Vagina (tissue), 2 donors: ENCODE data around the gene CEACAM6. TPM values are rescaled to one million over a fixed set of nuclear protein-coding genes. Genes with fewer than 3 reads are reported as not detected.
"Not testable (repeated sequence)": the region's sequence is repeated elsewhere in the genome, so short reads cannot be mapped to it uniquely, and the experiment has no call there.

Experiments
- DNase-seq, 2 donors: peaks; one replicate each; pipeline ENCODE4 v3.0.0-alpha.2; 2017; ENCODE audit errors: extremely low spot score in 2 of 2
- H3K27ac ChIP-seq: fragments of 200-600 bp; sonication (generic); one replicate; pipeline ENCODE4 v1.5.1; 2019
- H3K27me3 ChIP-seq: fragments of 200-600 bp; sonication (generic); one replicate; pipeline ENCODE4 v1.5.1; 2019
- H3K36me3 ChIP-seq, 2 donors: fragments of 200-600 bp; sonication (generic); one replicate each; pipeline ENCODE4 v1.5.1; 2017 to 2019
- H3K4me1 ChIP-seq: fragments of 200-600 bp; sonication (generic); one replicate; pipeline ENCODE4 v1.5.1; 2019
- H3K4me3 ChIP-seq, 2 donors: fragments of 200-600 bp; sonication (generic); 1 replicate in 1 of 2; 2 replicates in 1 of 2; pipeline ENCODE4 v1.5.1; 2016 to 2019
- H3K9me3 ChIP-seq: fragments of 200-600 bp; sonication (generic); one replicate; pipeline ENCODE4 v1.5.1; 2019
- POLR2A ChIP-seq, 2 donors: fragments of 450-650 bp; IDR thresholded peaks; one replicate each; pipeline ENCODE4 v1.6.1; 2017; ENCODE audit warnings: antibody characterized with exemption in 2 of 2, mild to moderate bottlenecking in 2 of 2, moderate library complexity in 2 of 2
- POLR2AphosphoS5 ChIP-seq, 2 donors: sonication (generic); formaldehyde crosslinking; IDR thresholded peaks; one replicate each; pipeline ENCODE4 v1.9.0; 2017; ENCODE audit warnings: antibody characterized with exemption in 2 of 2, mild to moderate bottlenecking in 2 of 2, low read depth in 1 of 2; ENCODE audit not compliant: insufficient read depth in 1 of 2
- intact Hi-C: fragments of 100-400 bp; cut with DNase I; formaldehyde crosslinking; loops from one replicate; pipeline ENCODE4 v1.15.1; 2023
- total RNA-seq: library from RNA; depleted of rRNA; stranded (reverse); fragments of >200 nt; gene quantifications from one replicate; pipeline ENCODE4 v1.2.3, GENCODE V29; 2016
- TF ChIP-seq, protein P1 (sequence below), 3 experiments: fragments of 450-650 bp in 2 of 3; fragments of 200-600 bp in 1 of 3; sonication (generic) in 1 of 3; IDR thresholded peaks; one replicate each; pipeline ENCODE4 v1.5.1; 2017 to 2019; ENCODE audit warnings: antibody characterized with exemption in 3 of 3, mild to moderate bottlenecking in 2 of 3, moderate library complexity in 2 of 3

The CEACAM6 gene
- total RNA-seq, 1 donor from 2014 or later: 6.9 TPM

DNA sequence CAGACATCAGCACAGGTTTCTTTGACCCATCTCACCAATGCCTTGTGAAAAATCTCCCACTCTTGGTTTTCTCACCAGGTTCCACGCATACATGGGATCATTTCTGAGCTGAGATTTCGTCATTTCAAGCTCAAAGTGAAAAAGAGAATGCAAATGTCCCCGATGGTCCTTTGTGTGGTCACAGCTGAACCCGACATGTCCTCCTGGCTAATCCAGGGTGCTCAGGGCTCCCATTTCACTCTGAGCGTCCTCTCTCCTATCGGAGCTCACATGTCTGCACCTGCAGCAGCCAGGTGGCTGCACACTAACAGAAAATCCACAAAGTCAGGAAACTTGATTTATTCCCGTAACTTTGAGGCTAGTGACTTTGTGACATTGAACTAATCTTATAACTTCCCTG lies 31.7 kb downstream of the CEACAM6 start:
- H3K4me1 ChIP-seq: no peaks in the 10 kb centered on the region
- intact Hi-C loops: no loop called here
- H3K27me3 ChIP-seq: no peaks in the 10 kb centered on the region
- H3K9me3 ChIP-seq: no peaks in the 10 kb centered on the region
- no peak for DNase-seq
- H3K4me3 ChIP-seq: no peak overlapping the region
- H3K27ac ChIP-seq: no peak overlapping the region
- no peaks in the 10 kb centered on the region for H3K36me3 ChIP-seq
- TF ChIP-seq, protein P1, sequence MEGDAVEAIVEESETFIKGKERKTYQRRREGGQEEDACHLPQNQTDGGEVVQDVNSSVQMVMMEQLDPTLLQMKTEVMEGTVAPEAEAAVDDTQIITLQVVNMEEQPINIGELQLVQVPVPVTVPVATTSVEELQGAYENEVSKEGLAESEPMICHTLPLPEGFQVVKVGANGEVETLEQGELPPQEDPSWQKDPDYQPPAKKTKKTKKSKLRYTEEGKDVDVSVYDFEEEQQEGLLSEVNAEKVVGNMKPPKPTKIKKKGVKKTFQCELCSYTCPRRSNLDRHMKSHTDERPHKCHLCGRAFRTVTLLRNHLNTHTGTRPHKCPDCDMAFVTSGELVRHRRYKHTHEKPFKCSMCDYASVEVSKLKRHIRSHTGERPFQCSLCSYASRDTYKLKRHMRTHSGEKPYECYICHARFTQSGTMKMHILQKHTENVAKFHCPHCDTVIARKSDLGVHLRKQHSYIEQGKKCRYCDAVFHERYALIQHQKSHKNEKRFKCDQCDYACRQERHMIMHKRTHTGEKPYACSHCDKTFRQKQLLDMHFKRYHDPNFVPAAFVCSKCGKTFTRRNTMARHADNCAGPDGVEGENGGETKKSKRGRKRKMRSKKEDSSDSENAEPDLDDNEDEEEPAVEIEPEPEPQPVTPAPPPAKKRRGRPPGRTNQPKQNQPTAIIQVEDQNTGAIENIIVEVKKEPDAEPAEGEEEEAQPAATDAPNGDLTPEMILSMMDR (IDR thresholded peaks at IDR 0.05): no peak
- no peak for TF ChIP-seq POLR2A (IDR thresholded peaks at IDR 0.05)
- no peak for TF ChIP-seq POLR2AphosphoS5 (IDR thresholded peaks at IDR 0.05; ENCODE audit: insufficient read depth in 1 of 2, low read depth in 1 of 2)

DNA sequence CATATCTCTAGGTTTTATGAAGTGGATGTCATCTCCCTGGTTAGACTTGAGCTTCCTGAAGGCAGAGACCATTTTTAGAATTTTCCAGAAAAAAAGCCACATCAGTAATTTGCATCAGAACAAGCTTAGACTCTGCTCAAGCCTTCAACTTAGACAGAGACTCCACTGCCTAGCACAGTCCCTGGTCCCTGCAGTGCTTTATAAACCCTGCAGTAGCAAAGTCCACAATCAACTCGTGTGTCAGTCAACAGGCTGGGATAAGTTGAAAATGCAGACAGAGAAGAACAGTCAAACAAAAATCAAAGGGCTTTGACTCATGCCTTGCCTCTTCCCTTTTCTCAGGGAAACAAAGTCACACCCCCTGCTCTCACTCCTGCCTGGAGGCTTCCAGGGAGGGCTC lies 33.2 kb downstream of the CEACAM6 start:
- H3K27ac ChIP-seq, intact Hi-C loops, H3K9me3 ChIP-seq, DNase-seq, H3K4me1 ChIP-seq, H3K36me3 ChIP-seq, H3K4me3 ChIP-seq, H3K27me3 ChIP-seq: not testable (repeated sequence)

DNA sequence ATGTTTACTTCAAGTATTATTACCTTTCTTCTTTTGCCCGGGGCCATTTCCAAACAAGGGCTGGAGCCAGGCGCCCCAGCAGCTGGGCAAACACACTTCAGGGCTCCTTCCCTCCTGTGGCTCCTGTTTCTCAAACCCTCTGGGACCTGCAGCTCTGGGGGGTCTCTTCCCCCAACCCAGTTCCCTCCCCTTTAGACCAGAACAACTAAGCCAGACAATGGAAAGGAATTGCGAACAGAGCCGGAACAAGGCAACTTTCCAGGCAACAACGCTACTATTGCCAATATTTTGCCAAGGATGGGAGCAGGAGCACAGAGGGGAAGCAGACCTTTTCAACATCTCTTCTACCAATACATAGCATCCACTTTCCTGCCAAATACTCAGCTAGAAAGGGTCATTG lies 33.7 kb downstream of the CEACAM6 start:
- H3K4me1 ChIP-seq, H3K9me3 ChIP-seq, H3K27ac ChIP-seq, DNase-seq, H3K27me3 ChIP-seq, H3K36me3 ChIP-seq, intact Hi-C loops, H3K4me3 ChIP-seq: not testable (repeated sequence)

DNA sequence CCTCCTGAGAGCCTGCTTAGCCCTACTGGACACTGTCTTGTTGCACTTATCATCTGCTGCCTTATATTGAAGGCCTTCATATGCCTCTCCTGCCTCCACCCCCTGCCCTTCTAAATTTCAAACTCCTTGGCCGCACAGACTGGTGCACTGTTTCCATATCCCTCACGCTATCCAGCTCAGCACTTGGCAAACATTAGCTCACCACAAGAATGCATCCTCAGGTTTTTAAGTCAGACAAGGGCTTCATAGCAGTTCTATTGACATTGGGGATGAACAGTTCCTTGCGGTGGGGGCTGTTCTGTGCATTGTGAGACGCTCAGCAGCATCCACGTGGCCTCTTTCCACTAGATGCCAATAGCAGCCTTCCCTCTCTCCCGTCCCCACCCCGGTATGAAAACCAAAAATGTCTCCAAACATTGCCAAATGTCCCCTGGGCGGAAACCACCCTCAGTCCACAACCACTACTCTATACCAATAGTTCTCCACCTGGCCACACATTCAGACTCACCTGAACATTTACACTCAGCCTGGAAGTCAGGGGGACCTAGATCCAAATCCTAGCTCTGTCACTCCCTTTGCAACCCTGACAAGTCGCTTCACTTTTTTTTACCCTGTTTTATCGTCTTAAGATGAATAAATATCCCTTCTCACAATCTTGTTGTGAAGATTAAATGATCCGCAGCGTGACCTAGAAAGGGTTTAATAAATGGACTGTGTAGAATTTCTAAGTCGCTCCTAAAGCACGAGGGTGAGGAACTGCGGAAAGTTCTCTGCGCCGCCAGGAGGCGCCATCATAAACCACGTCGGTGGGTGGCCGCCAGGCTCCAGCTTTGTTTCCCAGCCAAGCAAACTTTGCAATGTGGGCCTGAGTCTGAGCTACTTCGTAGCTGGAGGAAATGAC lies 37.4 kb downstream of the CEACAM6 start:
- Histone ChIP-seq H3K27me3 (no peaks in the 10 kb centered on the region), H3K27ac (no peak overlapping the region), H3K4me3 (no peak overlapping the region), H3K4me1 (no peaks in the 10 kb centered on the region), H3K36me3 (no peaks in the 10 kb centered on the region), H3K9me3 (no peaks in the 10 kb centered on the region)
- intact Hi-C loops: no loop called here
- TF ChIP-seq, protein P1 (IDR thresholded peaks at IDR 0.05): peak in 1 of 3 experiments; percentile 18
- no peak for TF ChIP-seq POLR2A (IDR thresholded peaks at IDR 0.05)
- TF ChIP-seq POLR2AphosphoS5 (IDR thresholded peaks at IDR 0.05; ENCODE audit: insufficient read depth in 1 of 2, low read depth in 1 of 2): no peak
- no peak for DNase-seq

DNA sequence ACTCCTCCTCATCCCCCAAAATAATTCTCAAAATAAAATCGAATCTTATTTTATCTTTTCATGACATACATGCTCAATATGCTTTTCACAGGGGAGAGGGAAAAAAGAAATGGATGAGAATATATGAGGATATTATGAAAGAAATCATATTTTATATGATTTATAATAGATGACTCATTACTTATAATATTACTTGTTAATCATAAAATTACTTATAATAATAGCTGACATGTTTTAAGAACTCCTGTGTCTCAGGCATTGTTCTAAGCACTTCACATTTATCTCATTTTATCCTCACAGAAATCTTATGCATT lies 38.0 kb downstream of the CEACAM6 start:
- no peak for DNase-seq
- no peak overlapping the region for H3K27ac ChIP-seq
- H3K9me3 ChIP-seq: no peaks in the 10 kb centered on the region
- no peaks in the 10 kb centered on the region for H3K4me1 ChIP-seq
- no peak for TF ChIP-seq POLR2A (IDR thresholded peaks at IDR 0.05)
- TF ChIP-seq, protein P1 (IDR thresholded peaks at IDR 0.05): no peak
- no peak for TF ChIP-seq POLR2AphosphoS5 (IDR thresholded peaks at IDR 0.05; ENCODE audit: insufficient read depth in 1 of 2, low read depth in 1 of 2)
- intact Hi-C loops: no loop called here
- no peaks in the 10 kb centered on the region for H3K36me3 ChIP-seq
- no peaks in the 10 kb centered on the region for H3K27me3 ChIP-seq
- no peak overlapping the region for H3K4me3 ChIP-seq

DNA sequence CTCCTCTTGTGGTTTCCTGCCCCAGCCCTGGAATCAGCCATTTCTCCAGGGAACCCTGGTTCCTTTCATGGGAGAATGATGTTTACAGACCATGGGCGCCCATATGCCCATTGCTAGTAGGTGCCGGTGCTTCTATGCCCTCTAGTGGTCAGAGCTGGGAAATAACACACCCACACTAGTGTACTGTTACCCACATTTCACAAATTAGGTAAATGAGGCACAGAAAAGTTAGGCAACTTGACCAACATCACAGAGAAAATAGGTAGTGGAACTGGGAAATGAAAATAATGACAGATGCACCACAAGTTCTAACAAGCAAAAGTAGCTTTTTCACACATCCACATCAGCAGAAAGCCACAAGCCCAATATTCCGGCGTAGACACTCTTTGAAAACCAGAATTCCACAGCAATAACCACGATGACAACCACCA lies 39.7 kb downstream of the CEACAM6 start:
- H3K36me3 ChIP-seq: no peaks in the 10 kb centered on the region
- DNase-seq: no peak
- no peak overlapping the region for H3K4me3 ChIP-seq
- intact Hi-C loops: no loop called here
- no peaks in the 10 kb centered on the region for H3K27me3 ChIP-seq
- no peaks in the 10 kb centered on the region for H3K9me3 ChIP-seq
- H3K4me1 ChIP-seq: no peaks in the 10 kb centered on the region
- no peak overlapping the region for H3K27ac ChIP-seq
- no peak for TF ChIP-seq POLR2AphosphoS5 (IDR thresholded peaks at IDR 0.05; ENCODE audit: insufficient read depth in 1 of 2, low read depth in 1 of 2)
- TF ChIP-seq, protein P1 (IDR thresholded peaks at IDR 0.05): peak in 2 of 3 experiments; percentile 32 to 36
